NCI-H2227 (cell line): ENCODE results near the gene NEDD4.
"Not testable (repeated sequence)": the region's sequence is repeated elsewhere in the genome, so short reads cannot be mapped to it uniquely, and the experiment has no call there.

Experiments
- DNase-seq: peaks from one replicate; lab custom pipeline; 2025; ENCODE audit not compliant: unreplicated experiment; lab: John Stamatoyannopoulos, UW

Gene NEDD4

GRCh38 chr15:55785593-55785992 lies 207.8 kb downstream of the NEDD4 start:
- not testable (repeated sequence) for DNase-seq

DNA sequence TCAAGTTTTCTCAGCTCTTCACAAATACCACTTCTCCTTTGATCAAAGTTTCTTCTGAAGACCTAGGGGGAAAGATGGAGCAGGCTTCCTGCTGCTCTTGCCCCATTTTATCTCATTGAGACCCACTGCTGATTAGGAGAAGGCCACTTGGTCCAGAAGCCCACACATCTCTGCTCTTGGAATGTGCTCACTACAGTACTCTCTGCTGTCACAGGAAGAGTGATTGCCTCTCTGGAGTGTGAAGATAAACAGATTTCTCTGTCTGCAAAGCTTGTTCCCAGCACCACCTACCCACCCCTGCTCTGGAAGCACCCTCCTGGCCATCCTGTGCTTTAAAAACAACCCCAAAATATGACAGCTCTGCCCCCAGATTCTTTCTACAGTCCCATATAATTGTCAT lies 209.1 kb downstream of the NEDD4 start:
- no peak for DNase-seq

- no peak for DNase-seq
These were observed 210.5 kb downstream of the NEDD4 start for GRCh38 chr15:55782901-55783300.

DNA sequence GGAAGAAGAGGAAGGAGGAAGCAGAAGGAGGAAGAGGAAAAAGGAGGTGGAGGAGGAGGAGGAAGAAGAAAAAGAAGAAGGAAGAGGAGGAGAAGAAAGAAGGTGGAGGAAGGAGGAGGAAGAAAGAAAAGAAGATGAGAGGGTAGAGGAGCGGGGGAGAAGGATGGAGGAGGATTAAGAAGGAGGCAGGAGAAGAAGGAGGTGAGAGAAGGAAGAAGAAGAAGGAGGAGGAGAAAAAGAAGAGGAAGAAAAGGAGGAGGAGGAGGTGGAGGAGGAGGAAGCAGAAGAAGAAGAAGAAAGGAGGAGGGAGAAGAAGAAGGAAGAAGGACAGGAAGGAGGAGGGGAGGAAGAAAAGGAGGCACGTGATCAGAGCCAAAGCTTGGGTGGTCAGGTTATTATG lies 213.1 kb downstream of the NEDD4 start:
- DNase-seq: no peak

GRCh38 chr15:55778932-55779331 lies 214.5 kb downstream of the NEDD4 start:
- DNase-seq: no peak
